KMS-11 (cell line): ENCODE data around the gene FAM89A.

Experiments
- H2AFZ ChIP-seq: fragments of 200-600 bp; sonication (generic); 2 replicates; pipeline ENCODE4 v1.6.1; 2016; ENCODE audit warnings: antibody characterized with exemption, mixed run types, low read depth
- H3K27ac ChIP-seq: fragments of 200-600 bp; sonication (generic); 2 replicates; pipeline ENCODE4 v1.6.1; 2016; ENCODE audit warnings: mild to moderate bottlenecking, mixed run types
- H3K27me3 ChIP-seq: fragments of 200-600 bp; sonication (generic); 2 replicates; pipeline ENCODE4 v1.6.1; 2017; ENCODE audit warnings: mild to moderate bottlenecking, low read depth, mixed run types, moderate library complexity; ENCODE audit not compliant: insufficient read depth
- H3K36me3 ChIP-seq: fragments of 200-600 bp; sonication (generic); 2 replicates; pipeline ENCODE4 v1.6.1; 2017; ENCODE audit warnings: mild to moderate bottlenecking, mixed run types; ENCODE audit not compliant: insufficient read depth
- H3K4me1 ChIP-seq: fragments of 200-600 bp; sonication (generic); 2 replicates; pipeline ENCODE4 v1.6.1; 2016; ENCODE audit warnings: mild to moderate bottlenecking, low read depth, mixed run types; ENCODE audit not compliant: poor library complexity, severe bottlenecking
- H3K4me2 ChIP-seq: fragments of 200-600 bp; sonication (generic); 2 replicates; pipeline ENCODE4 v1.7.0; 2016; ENCODE audit warnings: mild to moderate bottlenecking, mixed run types
- H3K4me3 ChIP-seq: fragments of 200-600 bp; sonication (generic); IDR thresholded peaks from 2 replicates; pipeline ENCODE4 v1.6.1; 2017; ENCODE audit warnings: low read depth, low read length, mixed read lengths; ENCODE audit not compliant: insufficient read depth
- H3K79me2 ChIP-seq: fragments of 200-600 bp; sonication (generic); 2 replicates; pipeline ENCODE4 v1.6.1; 2016; ENCODE audit warnings: low read depth, mixed run types; ENCODE audit not compliant: insufficient read depth
- H3K9ac ChIP-seq: fragments of 200-600 bp; sonication (generic); 2 replicates; pipeline ENCODE4 v1.6.1; 2016; ENCODE audit warnings: mild to moderate bottlenecking, mixed run types
- H4K20me1 ChIP-seq: fragments of 200-600 bp; sonication (generic); 2 replicates; pipeline ENCODE4 v1.6.1; 2016; ENCODE audit warnings: mild to moderate bottlenecking, mixed run types; ENCODE audit not compliant: insufficient read depth
- TF ChIP-seq, protein P1 (sequence below): fragments of 200-600 bp; sonication (generic); conservative IDR thresholded peaks from 2 replicates; pipeline ENCODE4 v1.6.1; 2017; ENCODE audit warnings: low read depth, mild to moderate bottlenecking, antibody characterized with exemption, low read length, moderate library complexity, mixed read lengths

Gene FAM89A

DNA sequence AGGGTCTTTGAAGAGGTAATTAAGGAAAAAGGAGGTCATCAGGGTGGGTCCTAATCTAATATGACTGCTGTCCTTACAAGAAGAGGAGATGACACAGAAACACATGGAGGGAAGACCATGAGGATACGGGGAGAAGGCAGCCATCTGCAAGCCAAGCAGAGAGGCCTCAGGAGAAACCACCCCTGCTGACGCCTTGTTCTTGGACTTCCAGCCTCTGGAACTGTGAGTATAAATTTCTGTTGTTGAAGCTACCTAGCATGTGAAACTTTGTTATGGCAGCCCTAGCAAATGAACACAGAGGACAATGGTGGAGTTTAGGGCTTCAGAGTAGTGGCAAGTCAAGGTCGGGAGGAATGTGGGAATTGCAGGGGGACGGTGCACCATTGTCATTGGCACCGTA is 36.7 kb upstream of the FAM89A start:
- TF ChIP-seq, protein P1, sequence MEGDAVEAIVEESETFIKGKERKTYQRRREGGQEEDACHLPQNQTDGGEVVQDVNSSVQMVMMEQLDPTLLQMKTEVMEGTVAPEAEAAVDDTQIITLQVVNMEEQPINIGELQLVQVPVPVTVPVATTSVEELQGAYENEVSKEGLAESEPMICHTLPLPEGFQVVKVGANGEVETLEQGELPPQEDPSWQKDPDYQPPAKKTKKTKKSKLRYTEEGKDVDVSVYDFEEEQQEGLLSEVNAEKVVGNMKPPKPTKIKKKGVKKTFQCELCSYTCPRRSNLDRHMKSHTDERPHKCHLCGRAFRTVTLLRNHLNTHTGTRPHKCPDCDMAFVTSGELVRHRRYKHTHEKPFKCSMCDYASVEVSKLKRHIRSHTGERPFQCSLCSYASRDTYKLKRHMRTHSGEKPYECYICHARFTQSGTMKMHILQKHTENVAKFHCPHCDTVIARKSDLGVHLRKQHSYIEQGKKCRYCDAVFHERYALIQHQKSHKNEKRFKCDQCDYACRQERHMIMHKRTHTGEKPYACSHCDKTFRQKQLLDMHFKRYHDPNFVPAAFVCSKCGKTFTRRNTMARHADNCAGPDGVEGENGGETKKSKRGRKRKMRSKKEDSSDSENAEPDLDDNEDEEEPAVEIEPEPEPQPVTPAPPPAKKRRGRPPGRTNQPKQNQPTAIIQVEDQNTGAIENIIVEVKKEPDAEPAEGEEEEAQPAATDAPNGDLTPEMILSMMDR, result no peak
- H3K4me3 ChIP-seq, result no peak overlapping the region
- no peak overlapping the region for H3K27ac ChIP-seq
- no peaks in the 10 kb centered on the region for H3K79me2 ChIP-seq
- H4K20me1 ChIP-seq, result no peaks in the 10 kb centered on the region
- H2AFZ ChIP-seq, result no peak overlapping the region
- H3K9ac ChIP-seq, result no peak overlapping the region
- H3K4me1 ChIP-seq, result no peaks in the 10 kb centered on the region
- H3K27me3 ChIP-seq, result no peaks in the 10 kb centered on the region
- no peaks in the 10 kb centered on the region for H3K36me3 ChIP-seq
- H3K4me2 ChIP-seq, result no peak overlapping the region

DNA sequence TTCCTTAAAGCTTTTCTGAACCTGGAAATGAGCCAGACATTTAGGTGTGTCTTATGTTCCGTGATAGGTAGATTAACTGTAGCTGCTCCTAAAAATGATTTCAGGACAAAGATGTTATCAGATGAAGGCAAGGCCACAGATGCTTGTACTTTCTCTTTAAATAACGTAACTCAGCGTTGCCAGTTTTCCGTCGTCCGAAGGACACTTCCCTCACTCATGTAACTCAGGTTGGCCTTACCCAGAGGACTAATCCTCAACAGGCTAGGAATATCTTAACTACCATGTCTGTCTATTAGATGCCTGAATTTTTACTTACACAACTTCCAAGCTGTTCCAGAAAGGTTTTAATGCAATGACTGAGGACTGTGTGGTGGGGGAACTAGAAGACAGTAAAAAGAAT is 35.4 kb upstream of the FAM89A start:
- no peaks in the 10 kb centered on the region for H4K20me1 ChIP-seq
- no peaks in the 10 kb centered on the region for H3K4me1 ChIP-seq
- H3K9ac ChIP-seq, result no peak overlapping the region
- no peaks in the 10 kb centered on the region for H3K79me2 ChIP-seq
- H3K4me3 ChIP-seq, result no peak overlapping the region
- no peak overlapping the region for H3K27ac ChIP-seq
- H3K27me3 ChIP-seq, result no peaks in the 10 kb centered on the region
- TF ChIP-seq, protein P1, result no peak
- H3K36me3 ChIP-seq, result no peaks in the 10 kb centered on the region
- H3K4me2 ChIP-seq, result no peak overlapping the region
- no peak overlapping the region for H2AFZ ChIP-seq

DNA sequence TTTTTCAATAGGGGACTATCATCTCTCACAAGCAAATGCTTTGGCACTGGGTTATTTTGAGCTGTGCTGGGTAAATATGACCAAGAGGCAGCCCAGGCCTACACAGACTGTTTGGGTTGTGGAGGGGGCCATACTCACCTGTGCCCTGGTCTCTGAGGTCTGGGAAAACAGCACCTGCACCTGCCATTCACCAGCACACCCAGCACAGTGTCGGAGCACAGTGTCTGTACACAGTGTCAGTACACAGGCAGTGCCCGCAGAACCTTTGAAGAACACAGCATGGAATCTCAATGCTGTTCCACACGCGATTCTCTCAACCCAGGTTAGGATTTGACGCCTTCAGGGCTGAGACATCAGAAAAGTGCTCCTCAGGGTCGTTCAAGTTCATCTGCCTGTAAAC is 35.0 kb upstream of the FAM89A start:
- no peak overlapping the region for H2AFZ ChIP-seq
- no peaks in the 10 kb centered on the region for H3K4me1 ChIP-seq
- no peak overlapping the region for H3K27ac ChIP-seq

DNA sequence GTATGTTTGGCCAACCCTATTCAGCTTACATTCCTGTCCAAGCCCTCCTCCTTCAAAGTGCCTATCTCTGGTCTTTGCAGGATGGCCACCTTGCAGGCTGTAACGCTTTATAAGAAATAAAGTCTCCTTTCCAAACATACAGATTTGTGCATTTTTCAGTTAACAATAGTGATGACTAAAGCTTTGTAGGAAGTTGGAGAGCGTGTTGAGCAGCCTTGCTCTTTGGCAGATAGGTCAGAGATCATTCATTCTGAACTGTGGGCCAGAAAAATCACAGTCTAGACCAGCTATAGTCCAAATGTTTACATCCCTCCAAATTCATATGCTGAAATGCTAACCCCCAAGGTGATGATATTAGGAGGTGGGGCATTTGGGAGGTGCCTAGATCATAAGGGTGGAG is 34.0 kb upstream of the FAM89A start:
- no peak overlapping the region for H3K9ac ChIP-seq
- no peaks in the 10 kb centered on the region for H3K4me1 ChIP-seq
- no peak overlapping the region for H3K4me3 ChIP-seq
- H4K20me1 ChIP-seq, result no peaks in the 10 kb centered on the region
- TF ChIP-seq, protein P1, result no peak
- H3K79me2 ChIP-seq, result no peaks in the 10 kb centered on the region
- H3K36me3 ChIP-seq, result no peaks in the 10 kb centered on the region
- no peaks in the 10 kb centered on the region for H3K27me3 ChIP-seq
- H2AFZ ChIP-seq, result no peak overlapping the region
- H3K4me2 ChIP-seq, result no peak overlapping the region
- H3K27ac ChIP-seq, result no peak overlapping the region

More for the DNA sequence above, 35.0 kb upstream of the FAM89A start:
- H3K79me2 ChIP-seq, result no peaks in the 10 kb centered on the region
- H3K4me3 ChIP-seq, result no peak overlapping the region
- no peak overlapping the region for H3K4me2 ChIP-seq
- TF ChIP-seq, protein P1, result no peak
- no peaks in the 10 kb centered on the region for H4K20me1 ChIP-seq
- no peaks in the 10 kb centered on the region for H3K27me3 ChIP-seq
- no peaks in the 10 kb centered on the region for H3K36me3 ChIP-seq
- H3K9ac ChIP-seq, result no peak overlapping the region
